Trophoblast cell (in vitro differentiated cells and primary cell): ENCODE measurements around the gene OCIAD1.
A peak's percentile ranks its signal among the peaks of the same experiment; 100 is the strongest.
"Not testable (repeated sequence)": the region's sequence is repeated elsewhere in the genome, so short reads cannot be mapped to it uniquely, and the experiment has no call there.

ENCODE experiments used
- DNase-seq, 2 donors: peaks; one replicate each; pipeline ENCODE4 v3.0.0-alpha.2; 2016
- H2AFZ ChIP-seq: 2 replicates; pipeline ENCODE4 v1.6.1; 2013; ENCODE audit warnings: low read length, moderate library complexity, mild to moderate bottlenecking; ENCODE audit not compliant: insufficient read depth, poor library complexity
- H2AK5ac ChIP-seq: 2 replicates; pipeline ENCODE4 v1.6.1; 2013; ENCODE audit warnings: mild to moderate bottlenecking, low read length
- H2BK120ac ChIP-seq: 2 replicates; pipeline ENCODE4 v1.6.1; 2013; ENCODE audit warnings: low read length, mild to moderate bottlenecking, moderate library complexity; ENCODE audit not compliant: insufficient read depth, poor library complexity
- H2BK12ac ChIP-seq: 2 replicates; pipeline ENCODE4 v1.6.1; 2013; ENCODE audit warnings: mild to moderate bottlenecking, low read length, moderate library complexity
- H2BK5ac ChIP-seq: 2 replicates; pipeline ENCODE4 v1.6.1; 2013; ENCODE audit warnings: low read length, low read depth, moderate library complexity, mild to moderate bottlenecking; ENCODE audit not compliant: poor library complexity
- H3K14ac ChIP-seq: 2 replicates; pipeline ENCODE4 v1.6.1; 2013; ENCODE audit warnings: mild to moderate bottlenecking, low read length
- H3K18ac ChIP-seq: 2 replicates; pipeline ENCODE4 v1.6.1; 2013; ENCODE audit warnings: mild to moderate bottlenecking, low read length
- H3K23ac ChIP-seq: 2 replicates; pipeline ENCODE4 v1.6.1; 2013; ENCODE audit warnings: low read length
- H3K27ac ChIP-seq: 2 replicates; pipeline ENCODE4 v1.5.1; 2013; ENCODE audit warnings: low read depth, mild to moderate bottlenecking, inconsistent platforms, low read length, moderate library complexity
- H3K27me3 ChIP-seq: 2 replicates; pipeline ENCODE4 v1.6.1; 2013; ENCODE audit warnings: inconsistent platforms, mild to moderate bottlenecking, low read length, moderate library complexity; ENCODE audit not compliant: insufficient read depth
- H3K36me3 ChIP-seq, 2 experiments: 1 replicate in 1 of 2; 2 replicates in 1 of 2; pipeline ENCODE4 v1.6.1; 2013; ENCODE audit warnings: low read length in 2 of 2, mild to moderate bottlenecking in 2 of 2, moderate library complexity in 1 of 2; ENCODE audit not compliant: insufficient read depth in 2 of 2, control insufficient read depth in 1 of 2
- H3K4ac ChIP-seq: 2 replicates; pipeline ENCODE4 v1.6.1; 2013; ENCODE audit warnings: low read depth, mild to moderate bottlenecking, low read length, moderate library complexity
- H3K4me1 ChIP-seq, 2 experiments: 1 replicate in 1 of 2; 2 replicates in 1 of 2; pipeline ENCODE4 v1.6.1; 2013; ENCODE audit warnings: low read length in 2 of 2, mild to moderate bottlenecking in 2 of 2, moderate library complexity in 1 of 2; ENCODE audit not compliant: insufficient read depth in 2 of 2, control insufficient read depth in 1 of 2
- H3K4me2 ChIP-seq: 2 replicates; pipeline ENCODE4 v1.6.1; 2013; ENCODE audit warnings: inconsistent platforms, mild to moderate bottlenecking, low read length, moderate library complexity
- H3K4me3 ChIP-seq: 2 replicates; pipeline ENCODE4 v1.5.1; 2013; ENCODE audit warnings: mild to moderate bottlenecking, low read depth, low read length, inconsistent platforms
- H3K79me1 ChIP-seq: one replicate; pipeline ENCODE4 v1.6.1; 2013; ENCODE audit warnings: low read length
- H3K79me2 ChIP-seq: 2 replicates; pipeline ENCODE4 v1.6.1; 2013; ENCODE audit warnings: low read length, mild to moderate bottlenecking; ENCODE audit not compliant: control insufficient read depth, insufficient read depth, poor library complexity
- H3K9ac ChIP-seq: 2 replicates; pipeline ENCODE4 v1.6.1; 2013; ENCODE audit warnings: mild to moderate bottlenecking, low read length
- H3K9me3 ChIP-seq: 2 replicates; pipeline ENCODE4 v1.6.1; 2013; ENCODE audit warnings: low read depth, mild to moderate bottlenecking, control low read depth, inconsistent platforms, low read length; ENCODE audit not compliant: insufficient read depth
- H4K12ac ChIP-seq: 2 replicates; pipeline ENCODE4 v1.6.1; 2013; ENCODE audit warnings: low read depth, mild to moderate bottlenecking, low read length, moderate library complexity
- H4K8ac ChIP-seq: 2 replicates; pipeline ENCODE4 v1.6.1; 2013; ENCODE audit warnings: low read depth, mild to moderate bottlenecking, low read length, moderate library complexity
- H4K91ac ChIP-seq: one replicate; pipeline ENCODE4 v1.6.1; 2013; ENCODE audit warnings: low read depth, mild to moderate bottlenecking, low read length, moderate library complexity
- WGBS: extraction: QIAGEN DNeasy Blood & Tissue Kit; methylation state at CpG from one replicate; pipeline ENCODE4 v1.1.7; 2013; ENCODE audit warnings: missing lambda C conversion rate; ENCODE audit not compliant: insufficient read length, insufficient coverage; ENCODE audit errors: extremely low coverage; 5-methylcytosine and 5-hydroxymethylcytosine counted together

Gene OCIAD1

GRCh38 chr4:48881646-48882045 lies 50.8 kb downstream of the OCIAD1 start:
- not testable (repeated sequence) for H3K4me2 ChIP-seq, H3K27me3 ChIP-seq, H2BK12ac ChIP-seq, H3K14ac ChIP-seq, H3K4me1 ChIP-seq, H3K18ac ChIP-seq, H3K4me3 ChIP-seq, H3K23ac ChIP-seq, H3K79me1 ChIP-seq, H3K4ac ChIP-seq, H3K27ac ChIP-seq, H4K12ac ChIP-seq, H2AFZ ChIP-seq, H2BK120ac ChIP-seq, H3K9me3 ChIP-seq, H2BK5ac ChIP-seq, H4K91ac ChIP-seq, H3K36me3 ChIP-seq, H4K8ac ChIP-seq, H2AK5ac ChIP-seq, H3K79me2 ChIP-seq, H3K9ac ChIP-seq
- DNase-seq: peak; percentile 87 to 92
- no CpG with 5 or more reads among the region's 3 CpGs for WGBS

GRCh38 chr4:48889750-48890149 lies 58.9 kb downstream of the OCIAD1 start:
- H3K9ac ChIP-seq, H3K14ac ChIP-seq, H2BK120ac ChIP-seq, H3K23ac ChIP-seq, H3K4me2 ChIP-seq, H3K18ac ChIP-seq, H3K36me3 ChIP-seq, H3K79me2 ChIP-seq, H4K8ac ChIP-seq, H3K27me3 ChIP-seq, H2BK5ac ChIP-seq, H2BK12ac ChIP-seq, H3K4ac ChIP-seq, H3K4me3 ChIP-seq, H3K79me1 ChIP-seq, H3K9me3 ChIP-seq, H2AK5ac ChIP-seq, H3K4me1 ChIP-seq, DNase-seq, H2AFZ ChIP-seq, H4K12ac ChIP-seq, H4K91ac ChIP-seq, H3K27ac ChIP-seq: not testable (repeated sequence)
- WGBS: no CpG with 5 or more reads among the region's 3 CpGs

GRCh38 chr4:48891028-48891619 lies 60.2 kb downstream of the OCIAD1 start:
- Histone ChIP-seq H3K4me2 (no peak overlapping the region), H4K12ac (no peak overlapping the region), H3K36me3 (peaks cover 3 to 18% of the 10 kb centered on the region in 2 experiments), H3K9me3 (no peaks in the 10 kb centered on the region), H3K4me1 (no peaks in the 10 kb centered on the region), H2AFZ (no peak overlapping the region), H3K27me3 (no peaks in the 10 kb centered on the region), H3K79me1 (no peaks in the 10 kb centered on the region), H2BK120ac (no peak overlapping the region), H2BK12ac (no peak overlapping the region), H3K27ac (no peak overlapping the region), H3K4ac (no peak overlapping the region), H4K8ac (no peak overlapping the region), H3K14ac (no peak overlapping the region), H2BK5ac (no peak overlapping the region), H3K9ac (no peak overlapping the region), H3K4me3 (no peak overlapping the region), H2AK5ac (no peak overlapping the region), H3K23ac (no peak overlapping the region), H3K79me2 (no peaks in the 10 kb centered on the region), H4K91ac (no peak overlapping the region), H3K18ac (no peak overlapping the region)
- DNase-seq: no peak

- no peak overlapping the region for H2BK12ac ChIP-seq
- WGBS: no CpG with 5 or more reads among the region's 3 CpGs
- no peak overlapping the region for H3K18ac ChIP-seq
- H3K79me1 ChIP-seq: no peaks in the 10 kb centered on the region
- H4K8ac ChIP-seq: no peak overlapping the region
- H3K36me3 ChIP-seq: peaks cover 10 to 32% of the 10 kb centered on the region in 2 experiments
- no peak overlapping the region for H4K12ac ChIP-seq
- no peak overlapping the region for H3K23ac ChIP-seq
- H3K4me2 ChIP-seq: no peak overlapping the region
- H3K9ac ChIP-seq: no peak overlapping the region
- H3K9me3 ChIP-seq: no peaks in the 10 kb centered on the region
- no peak overlapping the region for H2BK5ac ChIP-seq
- H2BK120ac ChIP-seq: no peak overlapping the region
- peaks cover 0 to 2% of the 10 kb centered on the region in 2 experiments for H3K4me1 ChIP-seq
- no peak overlapping the region for H3K4me3 ChIP-seq
- H3K27ac ChIP-seq: no peak overlapping the region
- H3K4ac ChIP-seq: no peak overlapping the region
- H4K91ac ChIP-seq: no peak overlapping the region
- DNase-seq: no peak
- H2AFZ ChIP-seq: no peak overlapping the region
- no peak overlapping the region for H2AK5ac ChIP-seq
- H3K14ac ChIP-seq: no peak overlapping the region
- no peaks in the 10 kb centered on the region for H3K79me2 ChIP-seq
- no peaks in the 10 kb centered on the region for H3K27me3 ChIP-seq
Observed at GRCh38 chr4:48896845-48897244, 66.0 kb downstream of the OCIAD1 start.
